A673 (cell line): ENCODE measurements around the gene TENM3. TPM values are rescaled to one million over a fixed set of nuclear protein-coding genes. Genes with fewer than 3 reads are reported as not detected.

Experiments used
- BruUV-seq: library from RNA; stranded (reverse); fragments of 400-500 nt; replicated peaks from 2 replicates; lab custom pipeline; 2021; lab: Mats Ljungman, UMichigan
- CTCF ChIA-PET: fragments of 300-600 bp; sonication (Branson Sonifier 250); formaldehyde crosslinking; loops from one replicate; lab custom pipeline; 2022; ENCODE audit warnings: antibody characterized with exemption; lab: Charles Lee
- POLR2A ChIA-PET: fragments of 300-600 bp; sonication (Branson Sonifier 250); formaldehyde crosslinking; loops from one replicate; lab custom pipeline; 2022; ENCODE audit warnings: antibody characterized with exemption; ENCODE audit not compliant: low non-redundant PET; lab: Charles Lee
- DNase-seq: peaks from one replicate; pipeline ENCODE4 v3.0.0-alpha.2; 2015; ENCODE audit warnings: low spot score
- H3K27ac ChIP-seq: fragments of 200-600 bp; sonication (generic); 2 replicates; pipeline ENCODE4 v1.5.1; 2016; ENCODE audit warnings: mixed run types, low read depth, mild to moderate bottlenecking, mixed read lengths, antibody characterized with exemption, low read length; ENCODE audit not compliant: poor library complexity, severe bottlenecking
- H3K27me3 ChIP-seq: fragments of 200-600 bp; sonication (generic); replicated peaks from 2 replicates; pipeline ENCODE4 v1.6.1; 2017; ENCODE audit warnings: mixed run types, low read depth, mild to moderate bottlenecking, mixed read lengths, antibody characterized with exemption, low read length; ENCODE audit not compliant: insufficient read depth, poor library complexity
- H3K36me3 ChIP-seq: fragments of 200-600 bp; sonication (generic); 2 replicates; pipeline ENCODE4 v1.6.1; 2016; ENCODE audit warnings: mixed run types, mild to moderate bottlenecking, mixed read lengths, antibody characterized with exemption, low read length; ENCODE audit not compliant: insufficient read depth, poor library complexity, severe bottlenecking
- H3K4me1 ChIP-seq: fragments of 200-600 bp; sonication (generic); 2 replicates; pipeline ENCODE4 v1.6.1; 2017; ENCODE audit warnings: mixed run types, mild to moderate bottlenecking, mixed read lengths, antibody characterized with exemption, low read length; ENCODE audit not compliant: insufficient read depth, poor library complexity, severe bottlenecking
- H3K4me3 ChIP-seq: fragments of 200-600 bp; sonication (generic); 2 replicates; pipeline ENCODE4 v1.5.1; 2016; ENCODE audit warnings: low read depth, mixed run types, mild to moderate bottlenecking, mixed read lengths, low read length; ENCODE audit not compliant: poor library complexity, severe bottlenecking
- H3K9me3 ChIP-seq: fragments of 200-600 bp; sonication (generic); 2 replicates; pipeline ENCODE4 v1.6.1; 2016; ENCODE audit warnings: mixed run types, low read depth, mild to moderate bottlenecking, mixed read lengths, antibody characterized with exemption, low read length; ENCODE audit not compliant: poor library complexity, severe bottlenecking
- EZH2 ChIP-seq: fragments of 200-600 bp; sonication (generic); IDR thresholded peaks from 2 replicates; pipeline ENCODE4 v1.6.1; 2017; ENCODE audit warnings: borderline replicate concordance, low read depth, mild to moderate bottlenecking, mixed read lengths, antibody characterized with exemption, low read length; ENCODE audit not compliant: poor library complexity, severe bottlenecking
- intact Hi-C: fragments of 100-400 bp; cut with micrococcal nuclease; formaldehyde crosslinking; loops from one replicate; pipeline ENCODE4 v1.10.0; 2022; ENCODE audit not compliant: unreplicated experiment
- total RNA-seq: library from RNA; stranded (reverse); gene quantifications from 2 replicates; pipeline ENCODE4 v1.2.3, GENCODE V29; 2021
- TF ChIP-seq, protein P1 (sequence below): fragments of 300-800, 200-600 bp; sonication (generic); conservative IDR thresholded peaks from 2 replicates; pipeline ENCODE4 v1.5.1; 2017; ENCODE audit warnings: low read depth, mild to moderate bottlenecking, antibody characterized with exemption, low read length, moderate library complexity, mixed read lengths

TENM3 gene
- total RNA-seq, 1 experiment from 2014 or later: 26.4 TPM

DNA sequence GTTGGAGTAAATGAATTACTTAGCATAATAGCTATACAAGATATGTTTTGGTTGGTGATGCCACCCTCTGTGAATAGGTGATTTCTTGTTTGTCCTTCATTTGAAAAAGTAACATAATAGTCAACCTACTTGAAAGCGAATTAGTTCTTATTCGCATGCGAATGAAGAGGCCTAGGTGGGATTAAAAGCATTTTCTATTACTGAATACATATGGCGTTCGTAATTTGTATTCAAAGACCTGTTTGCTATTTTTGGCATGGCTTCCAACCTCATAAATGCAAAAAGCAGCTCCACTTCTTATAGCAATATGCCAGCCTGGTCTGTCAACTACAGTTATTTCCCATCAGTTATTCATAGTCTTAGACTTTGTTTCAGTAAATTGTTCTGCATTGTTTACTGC is 261.3 kb downstream of the TENM3 start:
- BruUV-seq: no TSS peak
- no peak for DNase-seq
- H3K27me3 ChIP-seq: no peaks in the 10 kb centered on the region
- H3K27ac ChIP-seq: no peak overlapping the region
- no peaks in the 10 kb centered on the region for H3K9me3 ChIP-seq
- ChIA-PET POLR2A (no interaction called here), CTCF (no interaction called here)
- H3K36me3 ChIP-seq: no peaks in the 10 kb centered on the region
- intact Hi-C loops: no loop called here
- no peaks in the 10 kb centered on the region for H3K4me1 ChIP-seq
- TF ChIP-seq, protein P1, sequence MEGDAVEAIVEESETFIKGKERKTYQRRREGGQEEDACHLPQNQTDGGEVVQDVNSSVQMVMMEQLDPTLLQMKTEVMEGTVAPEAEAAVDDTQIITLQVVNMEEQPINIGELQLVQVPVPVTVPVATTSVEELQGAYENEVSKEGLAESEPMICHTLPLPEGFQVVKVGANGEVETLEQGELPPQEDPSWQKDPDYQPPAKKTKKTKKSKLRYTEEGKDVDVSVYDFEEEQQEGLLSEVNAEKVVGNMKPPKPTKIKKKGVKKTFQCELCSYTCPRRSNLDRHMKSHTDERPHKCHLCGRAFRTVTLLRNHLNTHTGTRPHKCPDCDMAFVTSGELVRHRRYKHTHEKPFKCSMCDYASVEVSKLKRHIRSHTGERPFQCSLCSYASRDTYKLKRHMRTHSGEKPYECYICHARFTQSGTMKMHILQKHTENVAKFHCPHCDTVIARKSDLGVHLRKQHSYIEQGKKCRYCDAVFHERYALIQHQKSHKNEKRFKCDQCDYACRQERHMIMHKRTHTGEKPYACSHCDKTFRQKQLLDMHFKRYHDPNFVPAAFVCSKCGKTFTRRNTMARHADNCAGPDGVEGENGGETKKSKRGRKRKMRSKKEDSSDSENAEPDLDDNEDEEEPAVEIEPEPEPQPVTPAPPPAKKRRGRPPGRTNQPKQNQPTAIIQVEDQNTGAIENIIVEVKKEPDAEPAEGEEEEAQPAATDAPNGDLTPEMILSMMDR: no peak
- TF ChIP-seq EZH2: no peak
- H3K4me3 ChIP-seq: no peak overlapping the region

DNA sequence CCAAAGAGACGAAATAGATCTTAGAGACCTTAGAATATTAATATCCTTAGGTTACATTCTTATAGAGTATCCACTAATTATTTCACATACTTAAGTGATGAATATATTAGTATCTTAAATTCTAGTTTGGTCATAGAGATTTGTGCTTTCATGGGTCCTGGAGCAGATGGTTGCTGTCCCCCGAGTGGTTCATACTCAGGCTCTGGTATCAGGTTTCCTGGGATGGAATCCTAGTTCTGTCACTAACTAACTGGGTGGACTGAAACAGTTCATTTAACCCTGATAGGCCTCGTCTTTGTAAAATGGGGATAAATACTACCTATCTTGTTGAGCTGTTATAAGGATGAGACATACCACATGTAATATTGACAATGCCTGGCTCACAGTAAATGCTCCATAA is 264.6 kb downstream of the TENM3 start:
- no TSS peak for BruUV-seq
- no peaks in the 10 kb centered on the region for H3K9me3 ChIP-seq
- intact Hi-C loops: no loop called here
- no peak for DNase-seq
- no peak overlapping the region for H3K27ac ChIP-seq
- CTCF ChIA-PET: no interaction called here
- no peak overlapping the region for H3K4me3 ChIP-seq
- no peaks in the 10 kb centered on the region for H3K4me1 ChIP-seq
- no peaks in the 10 kb centered on the region for H3K36me3 ChIP-seq
- POLR2A ChIA-PET: no interaction called here
- no peaks in the 10 kb centered on the region for H3K27me3 ChIP-seq
- TF ChIP-seq, protein P1: no peak
- TF ChIP-seq EZH2: no peak

DNA sequence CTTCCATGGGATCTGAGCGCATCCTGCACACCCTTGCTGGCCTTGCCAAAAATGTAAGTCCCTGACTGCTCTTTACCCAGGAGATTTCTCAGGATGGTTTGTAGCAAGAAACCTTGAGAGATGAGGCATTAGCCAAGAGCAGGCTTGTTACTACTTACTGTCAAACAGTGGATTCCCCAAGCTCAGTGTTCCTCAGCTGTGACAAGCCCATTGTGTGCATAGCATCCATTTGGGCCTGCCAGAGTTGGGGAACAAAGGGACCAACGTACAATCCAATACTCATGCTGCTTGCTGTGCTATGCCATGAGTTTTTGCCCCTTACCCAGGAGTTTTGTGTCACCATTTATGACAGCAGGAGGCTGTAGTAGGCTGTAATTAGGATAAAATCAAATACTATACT is 267.6 kb downstream of the TENM3 start:
- Histone ChIP-seq H3K27ac (no peak overlapping the region), H3K4me1 (no peaks in the 10 kb centered on the region), H3K4me3 (no peak overlapping the region), H3K9me3 (no peaks in the 10 kb centered on the region), H3K27me3 (no peaks in the 10 kb centered on the region), H3K36me3 (no peaks in the 10 kb centered on the region)
- TF ChIP-seq, protein P1: no peak
- TF ChIP-seq EZH2: no peak
- no peak for DNase-seq
- ChIA-PET CTCF (no interaction called here), POLR2A (no interaction called here)
- intact Hi-C loops: no loop called here
- no TSS peak for BruUV-seq
